Activated CD8-positive, alpha-beta T cell treated with anti-CD3 and anti-CD28 coated beads for 36 hours (primary cell): ENCODE measurements around the gene TNS2. TPM values are rescaled to one million over a fixed set of nuclear protein-coding genes. Genes with fewer than 3 reads are reported as not detected.
"Not testable (repeated sequence)": the region's sequence is repeated elsewhere in the genome, so short reads cannot be mapped to it uniquely, and the experiment has no call there.

ENCODE experiments used
- ATAC-seq: fragments of 200-7000 bp; cut with Tn5 transposase; one replicate; pipeline ENCODE4 v1.10.0; 2021; ENCODE audit warnings: mild to moderate bottlenecking, moderate library complexity
- CTCF ChIA-PET: fragments of 350-600 bp; sonication (Branson Sonifier 250); formaldehyde crosslinking; loops from one replicate; lab custom pipeline; 2021; ENCODE audit warnings: antibody characterized with exemption; lab: Charles Lee
- POLR2A ChIA-PET: fragments of 350-600 bp; sonication (Branson Sonifier 250); formaldehyde crosslinking; loops from one replicate; lab custom pipeline; 2021; ENCODE audit warnings: antibody characterized with exemption; lab: Charles Lee
- DNase-seq: peaks from one replicate; pipeline ENCODE4 v3.0.0-alpha.2; 2020
- H3K27ac Mint-ChIP-seq: one replicate; pipeline ENCODE4 v1.8.0; 2021; ENCODE audit warnings: mild to moderate bottlenecking, mixed read lengths
- H3K27me3 Mint-ChIP-seq: one replicate; pipeline ENCODE4 v1.8.0; 2021; ENCODE audit warnings: mixed read lengths
- H3K36me3 Mint-ChIP-seq: one replicate; pipeline ENCODE4 v1.8.0; 2021; ENCODE audit warnings: low read depth, mixed read lengths
- H3K4me1 Mint-ChIP-seq: one replicate; pipeline ENCODE4 v1.8.0; 2021; ENCODE audit warnings: low read depth, mixed read lengths
- H3K4me3 Mint-ChIP-seq: one replicate; pipeline ENCODE4 v1.8.0; 2021; ENCODE audit warnings: mild to moderate bottlenecking, moderate library complexity, mixed read lengths
- H3K9me3 Mint-ChIP-seq: one replicate; pipeline ENCODE4 v1.8.0; 2021; ENCODE audit warnings: mixed read lengths
- CTCF ChIP-seq: fragments of 200-600 bp; IDR thresholded peaks from one replicate; pipeline ENCODE4 v1.8.0; 2022; ENCODE audit warnings: antibody characterized with exemption, mild to moderate bottlenecking
- intact Hi-C: fragments of 100-400 bp; cut with micrococcal nuclease; formaldehyde crosslinking; loops from one replicate; pipeline ENCODE4 v1.10.0; 2022
- microRNA-seq: library from miRNA; unstranded; fragments of <30 nt; microRNA quantifications from one replicate; pipeline ENCODE4 v1.2.0, GENCODE V29; 2022; ENCODE audit warnings: borderline microRNAs expressed, borderline replicate concordance
- total RNA-seq, 2 experiments: library from RNA; stranded (reverse); gene quantifications; one replicate each; pipeline ENCODE4 v1.2.3, GENCODE V29; 2021

The TNS2 gene
- total RNA-seq, 2 experiments from 2014 or later: 1.1 to 1.6 TPM

- DNase-seq (no peak), ATAC-seq (no peak)
- H3K4me1 Mint-ChIP-seq: peaks cover 34% of the 10 kb centered on the region
- no peak overlapping the region for H3K4me3 Mint-ChIP-seq
- no peak overlapping the region for H3K27ac Mint-ChIP-seq
- H3K9me3 Mint-ChIP-seq: no peaks in the 10 kb centered on the region
- no peak for TF ChIP-seq CTCF
- H3K27me3 Mint-ChIP-seq: no peaks in the 10 kb centered on the region
- no peaks in the 10 kb centered on the region for H3K36me3 Mint-ChIP-seq
- ChIA-PET POLR2A (no interaction called here), CTCF (interaction anchor here (1.1 to 31.8 kb wide), 2 partner anchors 37 to 53 kb away, joined by 4 to 553 read pairs; no protein-coding TSS in a partner anchor)
- intact Hi-C loops: no loop called here
Measured at GRCh38 chr12:53105712-53106439, 56.0 kb downstream of the TNS2 start.

DNA sequence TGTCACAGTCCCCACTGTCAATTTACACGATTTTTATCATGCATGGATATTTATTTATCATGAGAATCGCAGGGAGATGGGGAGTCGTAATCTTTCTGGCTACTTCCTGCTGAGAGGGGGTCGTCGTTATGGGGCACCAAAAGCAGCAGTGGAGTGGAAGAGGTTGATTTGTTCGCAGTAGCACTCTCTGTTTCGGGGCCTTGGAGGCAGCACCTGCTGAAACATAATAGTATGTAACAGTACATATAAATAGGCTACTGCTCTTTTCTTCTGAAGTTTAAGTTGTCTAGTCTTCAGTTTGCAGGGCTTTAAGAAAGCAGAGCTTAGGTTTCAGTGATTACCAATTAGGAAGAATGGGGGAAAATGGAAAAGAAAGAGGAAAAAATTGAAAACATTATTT lies 57.3 kb downstream of the TNS2 start:
- CTCF ChIA-PET: interaction anchor here (1.2 kb wide), 1 partner anchor 42 kb away, joined by 3 read pairs; no protein-coding TSS in a partner anchor
- intact Hi-C loops: no loop called here
- Mint-ChIP-seq H3K9me3 (no peaks in the 10 kb centered on the region), H3K4me1 (peaks cover 27% of the 10 kb centered on the region), H3K27me3 (no peaks in the 10 kb centered on the region), H3K4me3 (no peak overlapping the region), H3K27ac (no peak overlapping the region), H3K36me3 (no peaks in the 10 kb centered on the region)
- DNase-seq: no peak
- POLR2A ChIA-PET: no interaction called here
- ATAC-seq: no peak
- TF ChIP-seq CTCF: no peak

GRCh38 chr12:53112431-53112830 lies 62.6 kb downstream of the TNS2 start:
- H3K27me3 Mint-ChIP-seq, DNase-seq, H3K27ac Mint-ChIP-seq, H3K4me1 Mint-ChIP-seq, H3K36me3 Mint-ChIP-seq, H3K9me3 Mint-ChIP-seq, CTCF ChIA-PET, H3K4me3 Mint-ChIP-seq, ATAC-seq, intact Hi-C loops: not testable (repeated sequence)
- POLR2A ChIA-PET: interaction anchor here (1.7 kb wide), 1 partner anchor 9 kb away, joined by 6 read pairs; the partner anchor contains the start of gene SOAT2

- Mint-ChIP-seq H3K9me3 (no peaks in the 10 kb centered on the region), H3K27ac (no peak overlapping the region), H3K4me1 (no peaks in the 10 kb centered on the region), H3K36me3 (no peaks in the 10 kb centered on the region), H3K27me3 (no peaks in the 10 kb centered on the region), H3K4me3 (no peak overlapping the region)
- DNase-seq (no peak), ATAC-seq (no peak)
- TF ChIP-seq CTCF: no peak
- POLR2A ChIA-PET: no interaction called here
- CTCF ChIA-PET: interaction anchor here (1.1 kb wide), 1 partner anchor 47 kb away, joined by 4 read pairs; no protein-coding TSS in a partner anchor
- intact Hi-C loops: no loop called here
Measured at GRCh38 chr12:53113136-53113705, 63.4 kb downstream of the TNS2 start.

GRCh38 chr12:53113951-53114350 lies 64.1 kb downstream of the TNS2 start:
- H3K27me3 Mint-ChIP-seq: no peaks in the 10 kb centered on the region
- no peak for TF ChIP-seq CTCF
- no peaks in the 10 kb centered on the region for H3K9me3 Mint-ChIP-seq
- no peak for DNase-seq
- intact Hi-C loops: no loop called here
- H3K4me3 Mint-ChIP-seq: no peak overlapping the region
- ATAC-seq: no peak
- H3K27ac Mint-ChIP-seq: no peak overlapping the region
- H3K36me3 Mint-ChIP-seq: no peaks in the 10 kb centered on the region
- no peaks in the 10 kb centered on the region for H3K4me1 Mint-ChIP-seq
- CTCF ChIA-PET: interaction anchor here (1.1 kb wide), 1 partner anchor 46 kb away, joined by 4 read pairs; no protein-coding TSS in a partner anchor
- POLR2A ChIA-PET: no interaction called here

Small RNA genes lying within 50 kb of the gene (microRNA-seq; reads per million reads assigned to microRNA genes)
- not detected for gene MIR6757

Other genes with a start within 250 kb of the TNS2 start
- under 1 TPM; 0.11 to 0.16 TPM for gene KRT4, start 235.9 kb upstream of the TNS2 start, total RNA-seq
- gene KRT79, start 215.8 kb upstream of the TNS2 start, total RNA-seq: 1 to 10 TPM in 1 of 2 experiments, under 1 TPM in 1; 0.87 to 1.6 TPM
- not detected for gene KRT78, start 201.1 kb upstream of the TNS2 start, total RNA-seq
- gene KRT8, start 145.0 kb upstream of the TNS2 start, total RNA-seq: under 1 TPM; 0.29 to 0.40 TPM
- gene KRT18, start 100.9 kb upstream of the TNS2 start, total RNA-seq: 1 to 10 TPM; 3.4 to 4.9 TPM
- gene EIF4B, start 43.6 kb upstream of the TNS2 start, total RNA-seq: 100 to 1,000 TPM; 789 to 814 TPM
- 10 to 100 TPM; 24.8 to 25.0 TPM for gene SPRYD3, start 29.3 kb downstream of the TNS2 start, total RNA-seq
- gene IGFBP6, start 47.6 kb downstream of the TNS2 start, total RNA-seq: 1 to 10 TPM; 2.0 to 2.3 TPM
- gene SOAT2, start 53.4 kb downstream of the TNS2 start, total RNA-seq: 1 to 10 TPM; 5.3 to 6.7 TPM
- 10 to 100 TPM; 31.3 to 35.9 TPM for gene ZNF740, start 130.7 kb downstream of the TNS2 start, total RNA-seq
- 10 to 100 TPM; 13.8 to 18.6 TPM for gene CSAD, start 130.9 kb downstream of the TNS2 start, total RNA-seq
- gene ITGB7, start 157.2 kb downstream of the TNS2 start, total RNA-seq: 100 to 1,000 TPM; 121 to 137 TPM
- gene RARG, start 182.1 kb downstream of the TNS2 start, total RNA-seq: 10 to 100 TPM; 19.7 to 20.3 TPM
- gene ESPL1, start 218.2 kb downstream of the TNS2 start, total RNA-seq: 10 to 100 TPM; 62.1 to 63.4 TPM
- gene PFDN5, start 245.5 kb downstream of the TNS2 start, total RNA-seq: 100 to 1,000 TPM; 322 to 373 TPM
- 10 to 100 TPM; 69.5 to 70.9 TPM for gene MYG1, start 249.6 kb downstream of the TNS2 start, total RNA-seq